ENCODE measurements around the gene MTCH1. TPM values are rescaled to one million over a fixed set of nuclear protein-coding genes. Genes with fewer than 3 reads are reported as not detected.

MTCH1 gene
- total and polyA plus RNA-seq, 2 of the 4 experiments (the other 2 are of a cell fraction): 215 to 263 TPM

DNA sequence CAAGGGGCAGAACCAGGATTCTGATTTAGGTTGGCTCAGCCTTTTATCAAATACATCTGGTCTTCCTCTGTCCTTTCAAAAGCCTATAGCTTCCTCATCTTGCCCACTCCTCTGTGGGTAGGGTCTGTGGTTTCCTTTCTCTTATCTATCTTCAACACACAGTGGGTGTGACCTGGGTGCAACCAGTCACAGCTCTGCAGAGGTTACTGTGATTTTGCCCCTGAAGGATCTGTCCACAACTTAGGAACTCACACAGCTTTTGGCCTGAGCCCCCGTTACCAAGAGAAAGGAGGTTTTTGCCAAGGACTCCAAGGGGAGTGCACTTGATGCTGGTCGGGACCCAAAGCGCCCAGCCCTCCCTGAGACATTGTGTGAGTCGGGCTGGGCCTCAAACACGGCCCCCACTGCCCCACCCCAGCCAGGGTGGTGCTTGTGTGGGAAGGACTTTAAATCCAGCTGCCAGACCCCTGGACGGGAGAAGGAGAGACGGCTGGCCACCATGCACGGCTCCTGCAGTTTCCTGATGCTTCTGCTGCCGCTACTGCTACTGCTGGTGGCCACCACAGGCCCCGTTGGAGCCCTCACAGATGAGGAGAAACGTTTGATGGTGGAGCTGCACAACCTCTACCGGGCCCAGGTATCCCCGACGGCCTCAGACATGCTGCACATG is 31.6 kb downstream of the MTCH1 start, which contains the start of gene PI16:
TSS of gene PI16 (plus strand) at position 477 of the 670 bp plus-strand sequence. CDS start at position 500, 23 bp downstream.
- no peaks in the 10 kb centered on the region for H3K9me3 ChIP-seq (ENCODE audit: control insufficient read depth, insufficient read depth, low read length)
- H3K27ac ChIP-seq (ENCODE audit: insufficient read depth, low read length): no peak within 1 kb of the TSS
- H4K5ac ChIP-seq (ENCODE audit: low read depth, low read length): no peak within 1 kb of the TSS
- no peak within 1 kb of the TSS for H2BK120ac ChIP-seq (ENCODE audit: low read depth, low read length)
- DNase-seq (no peak), ATAC-seq (ENCODE audit: low read depth) (no peak)
- H3K4me1 ChIP-seq (ENCODE audit: control insufficient read depth, insufficient read depth, low read length): peaks cover 3% of the 10 kb centered on the region; the same call in 1 of the 2 replicates
- no peak within 1 kb of the TSS for H3K4me2 ChIP-seq (ENCODE audit: low read depth, low read length)
- no peaks in the 10 kb centered on the region for H3K79me1 ChIP-seq (ENCODE audit: low read depth in 1 of 2, low read length in 2 of 2)
- H3K4ac ChIP-seq (ENCODE audit: low read depth, low read length): no peak within 1 kb of the TSS
- no peak within 1 kb of the TSS for H2AK5ac ChIP-seq (ENCODE audit: low read depth, low read length)
- H3K36me3 ChIP-seq (ENCODE audit: control insufficient read depth, insufficient read depth, low read length): no peaks in the 10 kb centered on the region
- intact Hi-C loops (cut with micrococcal nuclease): no loop called here
- no peak within 1 kb of the TSS for H4K8ac ChIP-seq (ENCODE audit: low read depth in 2 of 2, low read length in 2 of 2)
- no peak within 1 kb of the TSS for H4K91ac ChIP-seq (ENCODE audit: insufficient read depth, low read depth, low read length)
- POLR2A ChIA-PET (ENCODE audit: unreplicated experiment): no interaction called here
- H3K18ac ChIP-seq (ENCODE audit: low read depth, low read length): no peak within 1 kb of the TSS
- H3K4me3 ChIP-seq (ENCODE audit: insufficient read depth, low read depth, low read length): no peak within 1 kb of the TSS
- H4K20me1 ChIP-seq (ENCODE audit: insufficient read depth, low read length): no peaks in the 10 kb centered on the region
- no peak within 1 kb of the TSS for H2AK9ac ChIP-seq (replicated peaks; ENCODE audit: low read depth, low read length, poor library complexity)
- H2AFZ ChIP-seq (replicated peaks; ENCODE audit: low read length, poor library complexity): no peak within 1 kb of the TSS
- dilution Hi-C loops (cut with HindIII; ENCODE audit: low sequenced_read_pairs, unreplicated experiment): no loop called here
- CTCF ChIA-PET: interaction anchor here (1.0 kb wide), 1 partner anchor 32 kb away, joined by 3 read pairs; the partner anchor contains the start of gene MTCH1
- H3K14ac ChIP-seq (replicated peaks; ENCODE audit: low read depth, low read length): no peak within 1 kb of the TSS
- no peak within 1 kb of the TSS for H2BK15ac ChIP-seq (ENCODE audit: low read depth, low read length)
- no peak within 1 kb of the TSS for H3K23ac ChIP-seq (ENCODE audit: low read depth, low read length)
- no TSS peak for BruUV-seq (replicated peaks)
- H3K56ac ChIP-seq (ENCODE audit: extremely low read depth, insufficient read depth, low read length): no peak within 1 kb of the TSS
- H2BK5ac ChIP-seq (ENCODE audit: low read depth, low read length, poor library complexity, severe bottlenecking): no peak within 1 kb of the TSS
- in situ Hi-C loops (cut with MboI; ENCODE audit: low sequenced_read_pairs): no loop called here
- 87% methylated on average over 6 of the region's 14 CpGs; no CpG with 5 or more reads in 1 of the 2 experiments for WGBS, 2 experiments (ENCODE audit: extremely low coverage in 2 of 2, insufficient read length in 1 of 2)
- TF ChIP-seq, protein P1, sequence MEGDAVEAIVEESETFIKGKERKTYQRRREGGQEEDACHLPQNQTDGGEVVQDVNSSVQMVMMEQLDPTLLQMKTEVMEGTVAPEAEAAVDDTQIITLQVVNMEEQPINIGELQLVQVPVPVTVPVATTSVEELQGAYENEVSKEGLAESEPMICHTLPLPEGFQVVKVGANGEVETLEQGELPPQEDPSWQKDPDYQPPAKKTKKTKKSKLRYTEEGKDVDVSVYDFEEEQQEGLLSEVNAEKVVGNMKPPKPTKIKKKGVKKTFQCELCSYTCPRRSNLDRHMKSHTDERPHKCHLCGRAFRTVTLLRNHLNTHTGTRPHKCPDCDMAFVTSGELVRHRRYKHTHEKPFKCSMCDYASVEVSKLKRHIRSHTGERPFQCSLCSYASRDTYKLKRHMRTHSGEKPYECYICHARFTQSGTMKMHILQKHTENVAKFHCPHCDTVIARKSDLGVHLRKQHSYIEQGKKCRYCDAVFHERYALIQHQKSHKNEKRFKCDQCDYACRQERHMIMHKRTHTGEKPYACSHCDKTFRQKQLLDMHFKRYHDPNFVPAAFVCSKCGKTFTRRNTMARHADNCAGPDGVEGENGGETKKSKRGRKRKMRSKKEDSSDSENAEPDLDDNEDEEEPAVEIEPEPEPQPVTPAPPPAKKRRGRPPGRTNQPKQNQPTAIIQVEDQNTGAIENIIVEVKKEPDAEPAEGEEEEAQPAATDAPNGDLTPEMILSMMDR (conservative IDR thresholded peaks at IDR 0.05; ENCODE audit: low read depth, low read length): no peak
- TF ChIP-seq NFE2L2 (IDR thresholded peaks at IDR 0.05; ENCODE audit: low read depth, low read length) (no peak), POLR2A (IDR thresholded peaks at IDR 0.05; ENCODE audit: low read depth, low read length) (no peak)
- H3K27me3 ChIP-seq (ENCODE audit: control insufficient read depth, insufficient read depth, low read length): peaks cover 3% of the 10 kb centered on the region; the same call in 1 of the 2 replicates
- no peaks in the 10 kb centered on the region for H3K9me1 ChIP-seq (ENCODE audit: insufficient read depth, low read length)
- no peak within 1 kb of the TSS for H2BK20ac ChIP-seq (ENCODE audit: low read depth, low read length)
- no peak within 1 kb of the TSS for H3K9ac ChIP-seq (ENCODE audit: low read depth, low read length)

All from IMR-90 (cell line).